Parathyroid adenoma (tissue), 2 donors: ENCODE data around the gene TRIM29.

ENCODE experiments used
- H2AFZ ChIP-seq: fragments of 300-600 bp; sonication (generic); one replicate; pipeline ENCODE4 v1.7.0; 2017; ENCODE audit warnings: antibody characterized with exemption, mild to moderate bottlenecking
- H3K27ac ChIP-seq: fragments of 300-600 bp; sonication (generic); one replicate; pipeline ENCODE4 v1.7.0; 2017
- H3K27me3 ChIP-seq: fragments of 300-600 bp; sonication (generic); one replicate; pipeline ENCODE4 v1.7.0; 2017; ENCODE audit warnings: low read length; ENCODE audit not compliant: control insufficient read depth, insufficient read depth
- H3K36me3 ChIP-seq: fragments of 300-600 bp; sonication (generic); one replicate; pipeline ENCODE4 v1.7.0; 2017; ENCODE audit warnings: low read length; ENCODE audit not compliant: control insufficient read depth, insufficient read depth
- H3K4me1 ChIP-seq: fragments of 300-600 bp; sonication (generic); one replicate; pipeline ENCODE4 v1.7.0; 2017; ENCODE audit warnings: control low read depth
- H3K4me2 ChIP-seq: fragments of 300-600 bp; sonication (generic); one replicate; pipeline ENCODE4 v1.7.0; 2017; ENCODE audit warnings: low read length
- H3K4me3 ChIP-seq: fragments of 300-600 bp; sonication (generic); one replicate; pipeline ENCODE4 v1.7.0; 2017; ENCODE audit warnings: low read depth, low read length
- H3K79me2 ChIP-seq: fragments of 300-600 bp; sonication (generic); one replicate; pipeline ENCODE4 v1.7.0; 2017; ENCODE audit warnings: control low read depth
- H3K9ac ChIP-seq: fragments of 300-600 bp; sonication (generic); one replicate; pipeline ENCODE4 v1.7.0; 2017; ENCODE audit warnings: mild to moderate bottlenecking
- H3K9me3 ChIP-seq: fragments of 300-600 bp; sonication (generic); one replicate; pipeline ENCODE4 v1.7.0; 2017; ENCODE audit warnings: low read length; ENCODE audit not compliant: control insufficient read depth
- CTCF ChIP-seq: fragments of 300-600 bp; sonication (generic); IDR thresholded peaks from one replicate; pipeline ENCODE4 v1.7.0; 2017; ENCODE audit warnings: antibody characterized with exemption, mild to moderate bottlenecking
- donor health status: primary hyperparathyroidism.

Gene TRIM29

GRCh38 chr11:120073196-120073595 lies 64.7 kb downstream of the TRIM29 start:
- H3K9me3 ChIP-seq: no peaks in the 10 kb centered on the region
- H3K27ac ChIP-seq: no peak overlapping the region
- H3K79me2 ChIP-seq: no peaks in the 10 kb centered on the region
- no peak overlapping the region for H3K4me3 ChIP-seq
- no peak overlapping the region for H2AFZ ChIP-seq
- no peaks in the 10 kb centered on the region for H3K27me3 ChIP-seq
- H3K9ac ChIP-seq: no peak overlapping the region
- no peak for TF ChIP-seq CTCF
- H3K36me3 ChIP-seq: no peaks in the 10 kb centered on the region
- peaks cover 2% of the 10 kb centered on the region for H3K4me1 ChIP-seq
- H3K4me2 ChIP-seq: no peak overlapping the region

GRCh38 chr11:120068114-120068573 lies 69.8 kb downstream of the TRIM29 start:
- no peak overlapping the region for H3K4me3 ChIP-seq
- no peaks in the 10 kb centered on the region for H3K36me3 ChIP-seq
- peaks cover 5% of the 10 kb centered on the region for H3K4me1 ChIP-seq
- H3K27ac ChIP-seq: no peak overlapping the region
- TF ChIP-seq CTCF: no peak
- H3K9ac ChIP-seq: no peak overlapping the region
- no peaks in the 10 kb centered on the region for H3K27me3 ChIP-seq
- H3K4me2 ChIP-seq: no peak overlapping the region
- H3K9me3 ChIP-seq: no peaks in the 10 kb centered on the region
- H3K79me2 ChIP-seq: no peaks in the 10 kb centered on the region
- H2AFZ ChIP-seq: no peak overlapping the region

GRCh38 chr11:120067438-120068113 lies 70.3 kb downstream of the TRIM29 start:
- no peaks in the 10 kb centered on the region for H3K27me3 ChIP-seq
- no peak for TF ChIP-seq CTCF
- H2AFZ ChIP-seq: no peak overlapping the region
- H3K9me3 ChIP-seq: no peaks in the 10 kb centered on the region
- peaks cover 5% of the 10 kb centered on the region for H3K4me1 ChIP-seq
- no peak overlapping the region for H3K27ac ChIP-seq
- no peak overlapping the region for H3K4me2 ChIP-seq
- no peaks in the 10 kb centered on the region for H3K36me3 ChIP-seq
- H3K4me3 ChIP-seq: no peak overlapping the region
- no peaks in the 10 kb centered on the region for H3K79me2 ChIP-seq
- H3K9ac ChIP-seq: no peak overlapping the region

- H3K27me3 ChIP-seq: no peaks in the 10 kb centered on the region
- H3K4me2 ChIP-seq: no peak overlapping the region
- H3K9ac ChIP-seq: no peak overlapping the region
- no peak overlapping the region for H2AFZ ChIP-seq
- H3K36me3 ChIP-seq: no peaks in the 10 kb centered on the region
- no peak overlapping the region for H3K27ac ChIP-seq
- peaks cover 5% of the 10 kb centered on the region for H3K4me1 ChIP-seq
- H3K79me2 ChIP-seq: no peaks in the 10 kb centered on the region
- H3K9me3 ChIP-seq: no peaks in the 10 kb centered on the region
- no peak for TF ChIP-seq CTCF
- no peak overlapping the region for H3K4me3 ChIP-seq
Measured at GRCh38 chr11:120066738-120067437, 71.0 kb downstream of the TRIM29 start.
